ENCODE measurements around the gene NHLRC2.

Gene NHLRC2

GRCh38 chr10:113880236-113880635, 25.8 kb downstream of the NHLRC2 start:
- DNase-seq: no peak
- no peaks in the 10 kb centered on the region for H3K9me2 ChIP-seq (replicated peaks; ENCODE audit: insufficient read depth, low read length)
- 0 out of 2 replicates have a peak, but pooled peaks cover 6% of the 10 kb centered on the region for H3K79me2 ChIP-seq (ENCODE audit: low read length)
- no peaks in the 10 kb centered on the region for H4K20me1 ChIP-seq (ENCODE audit: insufficient read depth, low read length)
- TF ChIP-seq EZH2 (optimal IDR thresholded peaks at IDR 0.05; ENCODE audit: low read depth, low read length) (no peak), CTCF (IDR thresholded peaks at IDR 0.05; ENCODE audit: low read length) (no peak), EZH2phosphoT487 (IDR thresholded peaks at IDR 0.05; ENCODE audit: low read length) (no peak)
- H3K27me3 ChIP-seq (replicated peaks; ENCODE audit: insufficient read depth, low read length): no peaks in the 10 kb centered on the region
- H3K36me3 ChIP-seq (replicated peaks; ENCODE audit: insufficient read depth, low read length): no peaks in the 10 kb centered on the region; the same call in 1 of the 2 replicates
- no peak overlapping the region for H3K27ac ChIP-seq (ENCODE audit: low read length)
- no peak overlapping the region for H3K4me3 ChIP-seq (ENCODE audit: low read length)
- no peaks in the 10 kb centered on the region for H3K9me3 ChIP-seq (replicated peaks; ENCODE audit: insufficient read depth, low read length)
- H3K4me1 ChIP-seq (ENCODE audit: low read length): no peaks in the 10 kb centered on the region
- H3F3A ChIP-seq (ENCODE audit: insufficient read depth, low read length): no peaks in the 10 kb centered on the region
- H3K4me2 ChIP-seq (ENCODE audit: low read depth, low read length): no peak overlapping the region
- H3K9ac ChIP-seq (ENCODE audit: low read length): no peak overlapping the region
- H2AFZ ChIP-seq (ENCODE audit: low read length): no peak overlapping the region

GRCh38 chr10:113882240-113882639, 27.8 kb downstream of the NHLRC2 start:
- Histone ChIP-seq H3F3A (ENCODE audit: insufficient read depth, low read length) (no peaks in the 10 kb centered on the region), H3K4me3 (ENCODE audit: low read length) (no peak overlapping the region), H2AFZ (ENCODE audit: low read length) (no peak overlapping the region), H3K9ac (ENCODE audit: low read length) (no peak overlapping the region), H3K27me3 (replicated peaks; ENCODE audit: insufficient read depth, low read length) (no peaks in the 10 kb centered on the region), H3K36me3 (replicated peaks; ENCODE audit: insufficient read depth, low read length) (no peaks in the 10 kb centered on the region; the same call in 1 of the 2 replicates), H4K20me1 (ENCODE audit: insufficient read depth, low read length) (no peaks in the 10 kb centered on the region), H3K79me2 (ENCODE audit: low read length) (no peaks in the 10 kb centered on the region), H3K27ac (ENCODE audit: low read length) (no peak overlapping the region), H3K9me3 (replicated peaks; ENCODE audit: insufficient read depth, low read length) (no peaks in the 10 kb centered on the region), H3K4me1 (ENCODE audit: low read length) (no peaks in the 10 kb centered on the region), H3K9me2 (replicated peaks; ENCODE audit: insufficient read depth, low read length) (no peaks in the 10 kb centered on the region), H3K4me2 (ENCODE audit: low read depth, low read length) (no peak overlapping the region)
- TF ChIP-seq EZH2 (optimal IDR thresholded peaks at IDR 0.05; ENCODE audit: low read depth, low read length): no peak
- TF ChIP-seq CTCF (IDR thresholded peaks at IDR 0.05; ENCODE audit: low read length): no peak
- no peak for TF ChIP-seq EZH2phosphoT487 (IDR thresholded peaks at IDR 0.05; ENCODE audit: low read length)
- DNase-seq: no peak

GRCh38 chr10:113889911-113890310, 35.5 kb downstream of the NHLRC2 start:
- H3K9me2 ChIP-seq (replicated peaks; ENCODE audit: insufficient read depth, low read length): no peaks in the 10 kb centered on the region
- H3K36me3 ChIP-seq (replicated peaks; ENCODE audit: insufficient read depth, low read length): no peaks in the 10 kb centered on the region
- no peak overlapping the region for H3K27ac ChIP-seq (ENCODE audit: low read length)
- no peaks in the 10 kb centered on the region for H3F3A ChIP-seq (ENCODE audit: insufficient read depth, low read length)
- no peaks in the 10 kb centered on the region for H3K4me1 ChIP-seq (ENCODE audit: low read length)
- H3K9me3 ChIP-seq (replicated peaks; ENCODE audit: insufficient read depth, low read length): no peaks in the 10 kb centered on the region
- no peak overlapping the region for H3K4me2 ChIP-seq (ENCODE audit: low read depth, low read length)
- no peak overlapping the region for H2AFZ ChIP-seq (ENCODE audit: low read length)
- no peak overlapping the region for H3K9ac ChIP-seq (ENCODE audit: low read length)
- DNase-seq: no peak
- H4K20me1 ChIP-seq (ENCODE audit: insufficient read depth, low read length): no peaks in the 10 kb centered on the region
- H3K27me3 ChIP-seq (replicated peaks; ENCODE audit: insufficient read depth, low read length): no peaks in the 10 kb centered on the region
- no peak overlapping the region for H3K4me3 ChIP-seq (ENCODE audit: low read length)
- H3K79me2 ChIP-seq (ENCODE audit: low read length): no peaks in the 10 kb centered on the region
- TF ChIP-seq EZH2phosphoT487 (IDR thresholded peaks at IDR 0.05; ENCODE audit: low read length) (no peak), EZH2 (optimal IDR thresholded peaks at IDR 0.05; ENCODE audit: low read depth, low read length) (no peak), CTCF (IDR thresholded peaks at IDR 0.05; ENCODE audit: low read length) (no peak)

Data from MM.1S (cell line).